GM13977 (cell line): ENCODE measurements around the gene MMP25.

Experiments
- DNase-seq: peaks from one replicate; pipeline ENCODE4 v3.0.0; 2012; ENCODE audit warnings: low spot score
- in situ Hi-C: fragments of 300-500 bp; cut with MboI; formaldehyde crosslinking; loops from one replicate; pipeline ENCODE4 v1.12.0; 2022; ENCODE audit warnings: low sequenced_read_pairs, low pct_unique_long_range_greater_than_20kb, mixed read lengths, inconsistent platforms; ENCODE audit not compliant: unreplicated experiment
- TF ChIP-seq, protein P1 (sequence below): IDR thresholded peaks from 2 replicates; pipeline ENCODE4 v1.5.1; 2012; ENCODE audit warnings: mild to moderate bottlenecking, control low read depth; ENCODE audit not compliant: insufficient read depth; ENCODE audit errors: extremely low read depth, missing control alignments

Gene MMP25

DNA sequence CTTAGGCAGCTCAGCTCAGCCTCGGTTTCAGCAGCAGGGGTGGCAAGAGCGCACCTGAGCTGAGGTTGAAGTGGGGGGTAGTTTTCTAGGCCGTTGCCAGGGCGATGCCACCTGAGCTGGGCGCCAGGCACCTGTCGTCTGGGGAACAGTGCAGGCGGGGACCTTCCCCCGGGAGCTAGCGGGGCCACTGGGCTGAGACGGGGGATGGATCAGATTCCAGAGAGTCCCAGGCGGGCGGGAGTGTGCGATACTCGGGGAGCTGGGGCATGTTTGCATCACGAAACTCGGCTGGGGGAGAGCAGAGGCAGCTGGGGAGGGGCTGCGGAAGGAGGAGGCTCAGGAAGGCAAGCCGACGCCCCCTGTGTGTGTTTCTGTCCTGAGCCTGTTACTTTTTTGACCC lies 34.1 kb upstream of the MMP25 start:
- TF ChIP-seq, protein P1, sequence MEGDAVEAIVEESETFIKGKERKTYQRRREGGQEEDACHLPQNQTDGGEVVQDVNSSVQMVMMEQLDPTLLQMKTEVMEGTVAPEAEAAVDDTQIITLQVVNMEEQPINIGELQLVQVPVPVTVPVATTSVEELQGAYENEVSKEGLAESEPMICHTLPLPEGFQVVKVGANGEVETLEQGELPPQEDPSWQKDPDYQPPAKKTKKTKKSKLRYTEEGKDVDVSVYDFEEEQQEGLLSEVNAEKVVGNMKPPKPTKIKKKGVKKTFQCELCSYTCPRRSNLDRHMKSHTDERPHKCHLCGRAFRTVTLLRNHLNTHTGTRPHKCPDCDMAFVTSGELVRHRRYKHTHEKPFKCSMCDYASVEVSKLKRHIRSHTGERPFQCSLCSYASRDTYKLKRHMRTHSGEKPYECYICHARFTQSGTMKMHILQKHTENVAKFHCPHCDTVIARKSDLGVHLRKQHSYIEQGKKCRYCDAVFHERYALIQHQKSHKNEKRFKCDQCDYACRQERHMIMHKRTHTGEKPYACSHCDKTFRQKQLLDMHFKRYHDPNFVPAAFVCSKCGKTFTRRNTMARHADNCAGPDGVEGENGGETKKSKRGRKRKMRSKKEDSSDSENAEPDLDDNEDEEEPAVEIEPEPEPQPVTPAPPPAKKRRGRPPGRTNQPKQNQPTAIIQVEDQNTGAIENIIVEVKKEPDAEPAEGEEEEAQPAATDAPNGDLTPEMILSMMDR: no peak
- in situ Hi-C loops: no loop called here
- DNase-seq: no peak

DNA sequence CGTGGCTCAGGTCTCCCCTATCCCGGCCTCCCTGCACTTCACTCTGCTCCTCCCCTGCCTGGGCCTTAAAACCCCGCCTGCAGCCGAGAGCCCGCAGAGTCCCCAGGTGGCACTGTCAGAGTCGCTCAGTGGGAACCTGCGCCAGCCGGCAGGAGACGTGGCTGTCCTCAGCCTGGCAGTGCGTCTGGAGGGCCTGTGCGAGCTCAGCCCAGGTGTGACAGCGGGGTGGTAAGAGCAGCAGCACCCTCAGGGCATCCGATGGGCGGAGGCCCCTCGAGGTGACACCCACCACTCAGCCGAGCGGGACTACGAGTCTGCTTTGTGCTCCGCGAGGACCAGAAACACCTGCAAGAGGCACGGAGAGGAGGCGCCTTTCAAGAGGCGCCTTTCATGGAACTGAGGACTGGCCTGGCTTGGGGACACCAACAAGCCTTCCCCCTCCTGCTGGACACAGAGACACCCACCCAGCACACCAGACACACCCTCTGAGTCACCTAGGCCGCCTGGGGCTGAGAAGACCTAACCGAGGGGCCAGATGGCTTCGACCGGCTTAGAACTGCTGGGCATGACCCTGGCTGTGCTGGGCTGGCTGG lies 33.4 kb upstream of the MMP25 start, which contains the start of gene CLDN9:
Gene CLDN9, plus strand, starts transcription at position 96 of the 593 bp plus-strand sequence. Its CDS starts 440 bp downstream, at position 536.
- TF ChIP-seq, protein P1: no peak
- in situ Hi-C loops: no loop called here
- no peak for DNase-seq

DNA sequence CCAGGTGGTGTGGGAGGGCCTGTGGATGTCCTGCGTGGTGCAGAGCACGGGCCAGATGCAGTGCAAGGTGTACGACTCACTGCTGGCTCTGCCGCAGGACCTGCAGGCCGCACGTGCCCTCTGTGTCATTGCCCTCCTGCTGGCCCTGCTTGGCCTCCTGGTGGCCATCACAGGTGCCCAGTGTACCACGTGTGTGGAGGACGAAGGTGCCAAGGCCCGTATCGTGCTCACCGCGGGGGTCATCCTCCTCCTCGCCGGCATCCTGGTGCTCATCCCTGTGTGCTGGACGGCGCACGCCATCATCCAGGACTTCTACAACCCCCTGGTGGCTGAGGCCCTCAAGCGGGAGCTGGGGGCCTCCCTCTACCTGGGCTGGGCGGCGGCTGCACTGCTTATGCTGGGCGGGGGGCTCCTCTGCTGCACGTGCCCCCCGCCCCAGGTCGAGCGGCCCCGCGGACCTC lies 32.8 kb upstream of the MMP25 start:
- in situ Hi-C loops: no loop called here
- TF ChIP-seq, protein P1: no peak
- DNase-seq: no peak

DNA sequence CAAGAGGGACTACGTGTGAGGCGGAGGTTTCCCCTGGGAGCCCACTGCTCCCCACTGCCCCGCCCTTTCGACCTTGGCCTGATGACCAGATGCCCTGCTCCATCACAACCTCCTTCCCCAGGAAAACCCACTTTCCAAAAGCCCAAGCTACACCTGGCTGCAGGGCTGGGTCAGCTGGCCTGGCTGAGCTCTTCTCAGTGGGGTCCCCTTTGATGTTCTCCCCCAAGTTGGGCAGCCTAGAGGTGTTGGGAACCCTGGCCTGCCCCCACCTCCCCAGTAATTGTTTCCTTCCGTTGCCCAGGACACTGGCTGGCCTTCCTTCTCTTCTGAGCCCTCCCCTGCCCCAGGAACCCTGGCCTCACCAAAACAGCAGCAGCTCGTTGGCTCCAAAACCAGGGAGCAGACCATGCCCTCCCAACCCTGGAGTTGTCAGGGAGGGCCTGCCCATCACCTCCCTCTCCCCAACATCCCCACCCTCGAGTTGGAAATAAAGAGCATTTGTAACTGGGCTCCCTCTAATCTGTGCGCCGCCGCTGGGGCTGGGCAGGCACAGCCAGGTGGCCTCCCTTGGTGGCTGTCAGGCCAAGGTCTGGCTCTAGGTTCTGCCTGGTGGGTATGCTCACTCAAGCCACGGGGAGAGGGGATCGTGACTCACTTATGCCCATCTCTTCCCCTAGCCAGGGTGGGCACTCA lies 32.2 kb upstream of the MMP25 start:
- DNase-seq: no peak
- TF ChIP-seq, protein P1: no peak
- in situ Hi-C loops: no loop called here

DNA sequence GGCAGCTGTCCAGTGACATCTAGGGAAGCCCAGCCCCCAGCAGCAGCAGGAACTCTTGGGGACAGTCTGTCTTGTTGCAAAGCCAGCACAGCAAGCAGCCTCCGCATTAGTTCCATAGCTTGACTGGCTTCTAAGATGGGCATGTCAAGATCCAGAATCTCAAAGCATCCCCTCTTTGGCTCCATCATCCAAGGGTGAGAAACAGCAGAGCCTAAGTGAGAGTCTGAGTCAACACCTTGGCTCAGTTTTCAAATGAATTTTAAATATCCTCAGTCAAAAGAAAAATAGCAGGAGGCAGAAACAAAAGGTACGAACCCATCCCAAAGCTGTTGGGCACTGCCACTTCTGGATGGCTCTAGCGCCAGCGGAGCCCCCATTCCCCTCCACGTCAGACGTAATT lies 31.4 kb upstream of the MMP25 start:
- TF ChIP-seq, protein P1: no peak

DNA sequence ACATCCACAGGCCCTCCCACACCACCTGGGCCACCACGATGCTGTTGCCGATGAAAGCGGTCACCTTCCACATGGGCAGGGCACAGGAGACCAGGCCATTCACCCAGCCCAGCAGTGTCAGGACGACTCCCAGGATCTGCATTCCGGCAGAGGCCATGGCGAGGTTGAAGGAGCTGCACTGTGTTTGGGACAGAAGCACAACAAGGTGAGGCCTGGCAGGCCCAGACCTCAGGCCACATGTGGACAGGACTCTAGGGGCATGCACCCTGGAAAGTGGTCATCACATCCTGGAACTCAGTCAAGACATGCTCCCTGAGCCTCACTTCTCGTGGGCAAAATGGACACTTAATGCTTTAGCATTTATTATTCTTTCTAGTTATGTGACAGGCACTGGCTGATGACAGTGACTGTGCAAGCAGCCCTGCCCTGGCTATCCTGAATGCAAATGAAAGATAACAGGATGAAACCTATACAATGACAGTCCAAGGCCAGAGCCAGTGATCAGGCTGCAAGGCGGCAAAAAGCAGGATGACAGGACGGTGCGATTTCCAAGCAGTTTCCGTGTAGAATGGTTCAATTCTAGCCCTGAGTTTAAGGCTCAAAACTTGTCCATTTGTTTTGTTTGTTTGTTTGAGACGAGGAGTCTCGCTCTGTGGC lies 30.4 kb upstream of the MMP25 start:
- TF ChIP-seq, protein P1: no peak
- DNase-seq: no peak
- in situ Hi-C loops: no loop called here

More for the DNA sequence above, 31.4 kb upstream of the MMP25 start:
- in situ Hi-C loops: no loop called here
- no peak for DNase-seq
